HepG2 (cell line): ENCODE results near the gene PRKCE. TPM values are rescaled to one million over a fixed set of nuclear protein-coding genes. Genes with fewer than 3 reads are reported as not detected.
A peak's percentile ranks its signal among the peaks of the same experiment; 100 is the strongest.

ENCODE experiments used
- CBX5 ChIP-seq: sonication (generic); formaldehyde crosslinking; IDR thresholded peaks from 2 replicates; pipeline ENCODE4 v1.4.0; 2020; ENCODE audit warnings: missing genetic modification reagents, borderline replicate concordance
- CENPX ChIP-seq: sonication (generic); formaldehyde crosslinking; IDR thresholded peaks from 2 replicates; pipeline ENCODE4 v1.9.0; 2021; ENCODE audit warnings: mild to moderate bottlenecking, missing genetic modification reagents, moderate library complexity
- FIP1L1 ChIP-seq: fragments of 200-400 bp; formaldehyde crosslinking; IDR thresholded peaks from 2 replicates; pipeline ENCODE4 v1.6.1; 2018; ENCODE audit warnings: low read depth, mild to moderate bottlenecking, low read length, moderate library complexity, borderline replicate concordance; ENCODE audit not compliant: insufficient read depth
- FOXJ3 ChIP-seq: sonication (generic); formaldehyde crosslinking; IDR thresholded peaks from 2 replicates; pipeline ENCODE4 v1.4.0; 2020; ENCODE audit warnings: missing genetic modification reagents, mild to moderate bottlenecking, borderline replicate concordance
- FOXO1 ChIP-seq: sonication (generic); formaldehyde crosslinking; IDR thresholded peaks from 2 replicates; pipeline ENCODE4 v1.4.0; 2020; ENCODE audit warnings: missing genetic modification reagents
- GABPA ChIP-seq, 2 experiments: IDR thresholded peaks; 2 replicates each; pipeline ENCODE4 v1.6.1; 2011 to 2016; ENCODE audit warnings: low read depth in 2 of 2, low read length in 1 of 2, missing biosample characterization in 1 of 2, missing genetic modification characterization in 1 of 2
- NFE2 ChIP-seq: sonication (generic); formaldehyde crosslinking; IDR thresholded peaks from 2 replicates; pipeline ENCODE4 v1.4.0; 2020; ENCODE audit warnings: missing genetic modification reagents
- NKX3-1 ChIP-seq: sonication (generic); formaldehyde crosslinking; IDR thresholded peaks from 2 replicates; pipeline ENCODE4 v1.5.0; 2020; ENCODE audit warnings: missing genetic modification reagents
- PRMT3 ChIP-seq: sonication (generic); formaldehyde crosslinking; IDR thresholded peaks from 2 replicates; pipeline ENCODE4 v1.8.1; 2022; ENCODE audit warnings: low read depth, mild to moderate bottlenecking, moderate library complexity, missing genetic modification reagents, borderline replicate concordance
- SP5 ChIP-seq: IDR thresholded peaks from 2 replicates; pipeline ENCODE4 v1.6.1; 2016; ENCODE audit warnings: low read depth, borderline replicate concordance
- TRIM24 ChIP-seq: sonication (generic); formaldehyde crosslinking; IDR thresholded peaks from 2 replicates; pipeline ENCODE4 v1.8.0; 2022; ENCODE audit warnings: mild to moderate bottlenecking, missing genetic modification reagents
- U2AF2 ChIP-seq: fragments of 200-400 bp; formaldehyde crosslinking; IDR thresholded peaks from 2 replicates; pipeline ENCODE4 v1.6.1; 2017; ENCODE audit warnings: low read depth, mild to moderate bottlenecking, low read length
- ZNF251 ChIP-seq: sonication (generic); formaldehyde crosslinking; IDR thresholded peaks from 2 replicates; pipeline ENCODE4 v1.9.0; 2021; ENCODE audit warnings: mild to moderate bottlenecking, missing genetic modification reagents
- ZNF496 ChIP-seq: sonication (generic); formaldehyde crosslinking; IDR thresholded peaks from 2 replicates; pipeline ENCODE4 v1.8.1; 2023; ENCODE audit warnings: mild to moderate bottlenecking, moderate library complexity, missing genetic modification reagents; ENCODE audit not compliant: insufficient replicate concordance
- ZNF629 ChIP-seq: sonication (generic); formaldehyde crosslinking; conservative IDR thresholded peaks from 2 replicates; pipeline ENCODE4 v1.5.0; 2020; ENCODE audit warnings: missing genetic modification reagents
- ZNF670 ChIP-seq: sonication (generic); formaldehyde crosslinking; IDR thresholded peaks from 2 replicates; pipeline ENCODE4 v1.8.0; 2022; ENCODE audit warnings: mild to moderate bottlenecking, missing genetic modification reagents, borderline replicate concordance
- polyA plus RNA-seq, 8 experiments: library from polyadenylated mRNA; depleted of rRNA in 3 of 8; stranded (reverse) in 7 of 8; unstranded in 1 of 8; fragments of >200 nt; fragmentation: Illumina TruSeq in 4 of 8; extraction: Trizol in 4 of 8; gene quantifications; 2 replicates each; pipeline versions ENCODE4 v1.2.1 to v1.2.3, GENCODE V29; 2011 to 2016; ENCODE audit warnings: low read depth in 4 of 8, missing spikeins in 1 of 8, mixed read lengths in 1 of 8; ENCODE audit not compliant: insufficient read depth in 1 of 8
- total RNA-seq, 5 experiments: library from RNA; depleted of rRNA; stranded (reverse); fragments of >200 nt; fragmentation: Illumina TruSeq; extraction: Trizol; gene quantifications; 2 replicates each; pipeline ENCODE4 v1.2.3, GENCODE V29; 2016; ENCODE audit warnings: low read depth in 1 of 5

The PRKCE gene
- total and polyA plus RNA-seq, 2 of the 13 experiments (the other 11 are each of a cell fraction or from before 2014, with no cell fraction given), result 1.0 to 3.9 TPM

DNA sequence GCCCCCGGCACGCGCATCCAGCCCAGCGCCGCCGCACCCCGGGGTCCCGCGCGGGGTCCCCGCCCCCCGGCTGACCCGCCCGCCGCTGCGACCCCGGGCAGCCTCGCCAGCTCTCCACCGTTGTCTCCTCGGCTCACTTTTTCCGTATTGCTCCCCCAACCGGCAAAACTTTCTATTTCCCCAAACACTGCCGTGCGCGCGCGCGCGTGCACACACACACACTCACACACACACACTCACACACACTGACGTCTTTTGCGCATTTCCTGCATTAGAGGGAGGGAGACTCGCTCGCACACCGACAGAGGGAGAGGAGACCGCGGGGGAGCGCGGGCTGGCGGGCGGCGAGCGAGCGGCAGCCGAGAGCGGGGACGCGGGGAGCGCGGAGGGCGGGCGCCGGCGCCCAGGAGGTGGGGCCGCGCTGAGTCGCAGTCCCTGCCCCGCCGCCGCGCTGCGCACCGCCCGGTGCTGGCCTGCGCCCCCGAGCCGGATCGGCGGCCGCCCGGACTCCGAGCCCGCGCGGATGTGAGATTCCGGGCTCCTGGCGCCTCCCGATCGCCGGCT, 542 bp upstream of the PRKCE start (continued):
- TF ChIP-seq GABPA (IDR thresholded peaks at IDR 0.05; ENCODE audit: low read depth, low read length), result peak; percentile 38; the same call in 1 of the 2 replicates
- TF ChIP-seq GABPA (CRISPR knock-in tag; IDR thresholded peaks at IDR 0.05; ENCODE audit: low read depth), result peak; percentile 75
- no peak for TF ChIP-seq ZNF496 (CRISPR knock-in tag)
- no peak for TF ChIP-seq U2AF2
- peak; percentile 90 for TF ChIP-seq ZNF670 (CRISPR knock-in tag)
- TF ChIP-seq CBX5 (CRISPR knock-in tag), result peak; percentile 94
- TF ChIP-seq NKX3-1 (CRISPR knock-in tag), result 0 out of 2 replicates have a peak, but pooled peaks have one; percentile 52
- no peak for TF ChIP-seq FIP1L1
- no peak for TF ChIP-seq CENPX (CRISPR knock-in tag)
- TF ChIP-seq ZNF629 (CRISPR knock-in tag), result peak; percentile 33; the same call in 1 of the 2 replicates
- 0 out of 2 replicates have a peak, but pooled peaks have one; percentile 47 for TF ChIP-seq TRIM24 (CRISPR knock-in tag)
- TF ChIP-seq ZNF251 (CRISPR knock-in tag), result no peak
- no peak; the same call in 1 of the 2 replicates for TF ChIP-seq SP5 (CRISPR knock-in tag)
- no peak for TF ChIP-seq FOXJ3 (CRISPR knock-in tag)
- TF ChIP-seq NFE2 (CRISPR knock-in tag), result no peak
- TF ChIP-seq PRMT3 (CRISPR knock-in tag), result no peak; the same call in 1 of the 2 replicates
- peak; percentile 53; the same call in 1 of the 2 replicates for TF ChIP-seq FOXO1 (CRISPR knock-in tag)
